Endothelial cell (in vitro differentiated cells): ENCODE measurements around the gene LY86. TPM values are rescaled to one million over a fixed set of nuclear protein-coding genes. Genes with fewer than 3 reads are reported as not detected.

ENCODE experiments used
- DNase-seq: peaks from one replicate; pipeline ENCODE4 v3.0.0; 2021; ENCODE audit warnings: low spot score
- H3K27ac Mint-ChIP-seq: one replicate; pipeline ENCODE4 v1.8.0; 2021; ENCODE audit warnings: mixed read lengths, inconsistent platforms; ENCODE audit not compliant: unreplicated experiment
- H3K27me3 Mint-ChIP-seq: one replicate; pipeline ENCODE4 v1.8.0; 2021; ENCODE audit warnings: mild to moderate bottlenecking, moderate library complexity, mixed read lengths, inconsistent platforms; ENCODE audit not compliant: unreplicated experiment
- H3K36me3 Mint-ChIP-seq: one replicate; pipeline ENCODE4 v1.8.0; 2021; ENCODE audit warnings: mild to moderate bottlenecking, low read depth, mixed read lengths, inconsistent platforms; ENCODE audit not compliant: unreplicated experiment
- H3K4me1 Mint-ChIP-seq: one replicate; pipeline ENCODE4 v1.8.0; 2021; ENCODE audit warnings: mild to moderate bottlenecking, mixed read lengths, inconsistent platforms; ENCODE audit not compliant: unreplicated experiment
- H3K4me3 Mint-ChIP-seq: one replicate; pipeline ENCODE4 v1.8.0; 2021; ENCODE audit warnings: mild to moderate bottlenecking, mixed read lengths, inconsistent platforms; ENCODE audit not compliant: unreplicated experiment
- H3K9me3 Mint-ChIP-seq: one replicate; pipeline ENCODE4 v1.8.0; 2021; ENCODE audit warnings: mixed read lengths, inconsistent platforms; ENCODE audit not compliant: unreplicated experiment
- CTCF ChIP-seq: fragments of 200-600 bp; sonication (generic); IDR thresholded peaks from one replicate; pipeline ENCODE4 v1.5.0; 2021; ENCODE audit warnings: antibody characterized with exemption; ENCODE audit not compliant: unreplicated experiment
- total RNA-seq: library from RNA; stranded (reverse); fragmentation: NEBNext Ultra II Directional; extraction: Animal tissue kit (Norgen Biotek cat#: 25700); gene quantifications from one replicate; pipeline ENCODE4 v1.2.1, GENCODE V29; 2021; ENCODE audit not compliant: unreplicated experiment

LY86 gene
- total RNA-seq, 1 donor from 2014 or later = not detected

- no peak for DNase-seq
Observed at GRCh38 chr6:6629402-6629801, 40.9 kb downstream of the LY86 start.

GRCh38 chr6:6631053-6631452 lies 42.5 kb downstream of the LY86 start:
- TF ChIP-seq CTCF = no peak
- Mint-ChIP-seq H3K27me3 (no peaks in the 10 kb centered on the region), H3K4me3 (no peak overlapping the region), H3K36me3 (no peaks in the 10 kb centered on the region), H3K27ac (no peak overlapping the region), H3K9me3 (no peaks in the 10 kb centered on the region), H3K4me1 (no peaks in the 10 kb centered on the region)
- DNase-seq = no peak

More at GRCh38 chr6:6629402-6629801, 40.9 kb downstream of the LY86 start:
- no peak for TF ChIP-seq CTCF
- Mint-ChIP-seq H3K4me1 (no peaks in the 10 kb centered on the region), H3K9me3 (no peaks in the 10 kb centered on the region), H3K27ac (no peak overlapping the region), H3K4me3 (no peak overlapping the region), H3K36me3 (no peaks in the 10 kb centered on the region), H3K27me3 (no peaks in the 10 kb centered on the region)

- Mint-ChIP-seq H3K4me1 (peaks cover 2% of the 10 kb centered on the region), H3K36me3 (no peaks in the 10 kb centered on the region), H3K27me3 (no peaks in the 10 kb centered on the region), H3K27ac (no peak overlapping the region), H3K4me3 (no peak overlapping the region), H3K9me3 (no peaks in the 10 kb centered on the region)
- DNase-seq = no peak
- no peak for TF ChIP-seq CTCF
Observed at GRCh38 chr6:6631534-6632276, 43.2 kb downstream of the LY86 start.

GRCh38 chr6:6633898-6634734 lies 45.6 kb downstream of the LY86 start:
- no peak for TF ChIP-seq CTCF
- Mint-ChIP-seq H3K4me1 (peaks cover 3% of the 10 kb centered on the region), H3K27ac (no peak overlapping the region), H3K27me3 (no peaks in the 10 kb centered on the region), H3K36me3 (no peaks in the 10 kb centered on the region), H3K4me3 (no peak overlapping the region), H3K9me3 (no peaks in the 10 kb centered on the region)
- DNase-seq = no peak

- H3K4me3 Mint-ChIP-seq = no peak overlapping the region
- no peaks in the 10 kb centered on the region for H3K9me3 Mint-ChIP-seq
- no peaks in the 10 kb centered on the region for H3K36me3 Mint-ChIP-seq
- DNase-seq = no peak
- no peaks in the 10 kb centered on the region for H3K27me3 Mint-ChIP-seq
- no peak for TF ChIP-seq CTCF
- H3K4me1 Mint-ChIP-seq = peaks cover 3% of the 10 kb centered on the region
- H3K27ac Mint-ChIP-seq = no peak overlapping the region
Observed at GRCh38 chr6:6634735-6635075, 46.2 kb downstream of the LY86 start.
